Measurements from ENCODE around the gene RAC3.

- TF ChIP-seq, protein P1, sequence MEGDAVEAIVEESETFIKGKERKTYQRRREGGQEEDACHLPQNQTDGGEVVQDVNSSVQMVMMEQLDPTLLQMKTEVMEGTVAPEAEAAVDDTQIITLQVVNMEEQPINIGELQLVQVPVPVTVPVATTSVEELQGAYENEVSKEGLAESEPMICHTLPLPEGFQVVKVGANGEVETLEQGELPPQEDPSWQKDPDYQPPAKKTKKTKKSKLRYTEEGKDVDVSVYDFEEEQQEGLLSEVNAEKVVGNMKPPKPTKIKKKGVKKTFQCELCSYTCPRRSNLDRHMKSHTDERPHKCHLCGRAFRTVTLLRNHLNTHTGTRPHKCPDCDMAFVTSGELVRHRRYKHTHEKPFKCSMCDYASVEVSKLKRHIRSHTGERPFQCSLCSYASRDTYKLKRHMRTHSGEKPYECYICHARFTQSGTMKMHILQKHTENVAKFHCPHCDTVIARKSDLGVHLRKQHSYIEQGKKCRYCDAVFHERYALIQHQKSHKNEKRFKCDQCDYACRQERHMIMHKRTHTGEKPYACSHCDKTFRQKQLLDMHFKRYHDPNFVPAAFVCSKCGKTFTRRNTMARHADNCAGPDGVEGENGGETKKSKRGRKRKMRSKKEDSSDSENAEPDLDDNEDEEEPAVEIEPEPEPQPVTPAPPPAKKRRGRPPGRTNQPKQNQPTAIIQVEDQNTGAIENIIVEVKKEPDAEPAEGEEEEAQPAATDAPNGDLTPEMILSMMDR (IDR thresholded peaks at IDR 0.05): no peak
- TF ChIP-seq, protein P2, sequence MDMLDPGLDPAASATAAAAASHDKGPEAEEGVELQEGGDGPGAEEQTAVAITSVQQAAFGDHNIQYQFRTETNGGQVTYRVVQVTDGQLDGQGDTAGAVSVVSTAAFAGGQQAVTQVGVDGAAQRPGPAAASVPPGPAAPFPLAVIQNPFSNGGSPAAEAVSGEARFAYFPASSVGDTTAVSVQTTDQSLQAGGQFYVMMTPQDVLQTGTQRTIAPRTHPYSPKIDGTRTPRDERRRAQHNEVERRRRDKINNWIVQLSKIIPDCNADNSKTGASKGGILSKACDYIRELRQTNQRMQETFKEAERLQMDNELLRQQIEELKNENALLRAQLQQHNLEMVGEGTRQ (IDR thresholded peaks at IDR 0.05): no peak
- TF ChIP-seq MAFK (IDR thresholded peaks at IDR 0.05; ENCODE audit: partially characterized antibody) (no peak), PHF8 (IDR thresholded peaks at IDR 0.05; ENCODE audit: borderline replicate concordance, low read depth) (no peak), FOSL2 (IDR thresholded peaks at IDR 0.05) (no peak), FOSL2 (CRISPR knock-in tag; IDR thresholded peaks at IDR 0.05) (no peak), POLR2A (IDR thresholded peaks at IDR 0.05; ENCODE audit: low read length) (no peak), CEBPB (IDR thresholded peaks at IDR 0.05) (no peak), EHMT2 (IDR thresholded peaks at IDR 0.05; ENCODE audit: low read depth) (no peak), FOXS1 (CRISPR knock-in tag; IDR thresholded peaks at IDR 0.05) (no peak), ZNF302 (CRISPR knock-in tag; IDR thresholded peaks at IDR 0.05) (no peak), JUNB (IDR thresholded peaks at IDR 0.05) (no peak)
Measured at GRCh38 chr17:82059272-82060000, 28.0 kb downstream of the RAC3 start.

All from A549 (cell line).